Calu3 (cell line): ENCODE data around the gene BMI1. TPM values are rescaled to one million over a fixed set of nuclear protein-coding genes. Genes with fewer than 3 reads are reported as not detected.

Experiments
- BruUV-seq: library from RNA; stranded (reverse); fragments of 400-500 nt; replicated peaks from 2 replicates; lab custom pipeline; 2021; lab: Mats Ljungman, UMichigan
- CTCF ChIA-PET: fragments of 300-600 bp; sonication (Branson Sonifier 250); formaldehyde crosslinking; loops from one replicate; lab custom pipeline; 2022; ENCODE audit warnings: antibody characterized with exemption; lab: Charles Lee
- DNase-seq: peaks from one replicate; pipeline ENCODE4 v3.0.0; 2022
- H3K27ac Mint-ChIP-seq: one replicate; pipeline ENCODE4 v1.8.0; 2022; ENCODE audit warnings: mixed read lengths; ENCODE audit not compliant: unreplicated experiment
- H3K27me3 Mint-ChIP-seq: one replicate; pipeline ENCODE4 v1.8.0; 2022; ENCODE audit warnings: mixed read lengths; ENCODE audit not compliant: unreplicated experiment
- H3K36me3 Mint-ChIP-seq: one replicate; pipeline ENCODE4 v1.8.0; 2022; ENCODE audit warnings: mild to moderate bottlenecking, moderate library complexity, mixed read lengths; ENCODE audit not compliant: insufficient read depth, unreplicated experiment
- H3K4me1 Mint-ChIP-seq: one replicate; pipeline ENCODE4 v1.8.0; 2022; ENCODE audit warnings: mild to moderate bottlenecking, low read depth, mixed read lengths; ENCODE audit not compliant: unreplicated experiment
- H3K4me3 Mint-ChIP-seq: one replicate; pipeline ENCODE4 v1.8.0; 2022; ENCODE audit warnings: mild to moderate bottlenecking, low read depth, moderate library complexity, mixed read lengths; ENCODE audit not compliant: unreplicated experiment
- H3K9me3 Mint-ChIP-seq: one replicate; pipeline ENCODE4 v1.8.0; 2022; ENCODE audit warnings: low read depth, mixed read lengths; ENCODE audit not compliant: unreplicated experiment
- intact Hi-C: fragments of 100-400 bp; cut with micrococcal nuclease; formaldehyde crosslinking; loops from one replicate; pipeline ENCODE4 v1.10.0; 2022; ENCODE audit not compliant: unreplicated experiment
- total RNA-seq: library from RNA; stranded (reverse); gene quantifications from 2 replicates; pipeline ENCODE4 v1.2.3, GENCODE V29; 2022
- TF ChIP-seq, protein P1 (sequence below): fragments of 200-600 bp; IDR thresholded peaks from one replicate; pipeline ENCODE4 v1.8.0; 2022; ENCODE audit warnings: antibody characterized with exemption; ENCODE audit not compliant: unreplicated experiment

BMI1 gene
- total RNA-seq, 1 experiment from 2014 or later = 41.6 TPM

DNA sequence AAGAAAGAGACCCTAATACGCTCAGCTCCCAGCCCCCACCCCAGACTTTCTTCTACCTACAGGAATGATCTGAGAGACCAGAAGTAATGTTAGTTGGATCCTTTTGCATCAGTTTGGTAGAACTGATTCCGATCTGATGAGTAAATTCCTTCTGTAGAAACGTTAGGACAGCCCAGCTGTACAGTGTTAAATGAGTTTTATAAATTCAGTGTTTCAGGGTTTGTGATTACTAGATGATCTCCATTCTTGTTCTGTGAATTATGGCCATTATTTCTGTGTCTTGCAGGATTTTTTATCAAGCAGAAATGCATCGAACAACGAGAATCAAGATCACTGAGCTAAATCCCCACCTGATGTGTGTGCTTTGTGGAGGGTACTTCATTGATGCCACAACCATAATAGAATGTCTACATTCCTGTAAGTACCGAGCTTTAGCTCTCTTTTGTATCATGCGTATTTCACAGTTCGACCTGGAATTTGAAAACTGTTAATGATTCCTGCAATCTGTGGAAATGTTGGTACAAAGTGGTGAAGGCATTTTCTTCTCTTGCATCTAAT lies 5.3 kb downstream of the BMI1 start:
- no peak for DNase-seq
- TF ChIP-seq, protein P1, sequence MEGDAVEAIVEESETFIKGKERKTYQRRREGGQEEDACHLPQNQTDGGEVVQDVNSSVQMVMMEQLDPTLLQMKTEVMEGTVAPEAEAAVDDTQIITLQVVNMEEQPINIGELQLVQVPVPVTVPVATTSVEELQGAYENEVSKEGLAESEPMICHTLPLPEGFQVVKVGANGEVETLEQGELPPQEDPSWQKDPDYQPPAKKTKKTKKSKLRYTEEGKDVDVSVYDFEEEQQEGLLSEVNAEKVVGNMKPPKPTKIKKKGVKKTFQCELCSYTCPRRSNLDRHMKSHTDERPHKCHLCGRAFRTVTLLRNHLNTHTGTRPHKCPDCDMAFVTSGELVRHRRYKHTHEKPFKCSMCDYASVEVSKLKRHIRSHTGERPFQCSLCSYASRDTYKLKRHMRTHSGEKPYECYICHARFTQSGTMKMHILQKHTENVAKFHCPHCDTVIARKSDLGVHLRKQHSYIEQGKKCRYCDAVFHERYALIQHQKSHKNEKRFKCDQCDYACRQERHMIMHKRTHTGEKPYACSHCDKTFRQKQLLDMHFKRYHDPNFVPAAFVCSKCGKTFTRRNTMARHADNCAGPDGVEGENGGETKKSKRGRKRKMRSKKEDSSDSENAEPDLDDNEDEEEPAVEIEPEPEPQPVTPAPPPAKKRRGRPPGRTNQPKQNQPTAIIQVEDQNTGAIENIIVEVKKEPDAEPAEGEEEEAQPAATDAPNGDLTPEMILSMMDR = no peak
- intact Hi-C loops = loop anchor here (5.0 kb wide), 1 partner anchor 661 kb away; no protein-coding TSS in a partner anchor
- H3K9me3 Mint-ChIP-seq = no peaks in the 10 kb centered on the region
- H3K4me1 Mint-ChIP-seq = peaks cover 24% of the 10 kb centered on the region
- H3K27ac Mint-ChIP-seq = no peak overlapping the region
- BruUV-seq = no TSS peak
- CTCF ChIA-PET = interaction anchor here (0.8 kb wide), 1 partner anchor 14 kb away, joined by 3 read pairs; no protein-coding TSS in a partner anchor
- peak overlapping the region; percentile 78 for H3K4me3 Mint-ChIP-seq
- peaks cover 43% of the 10 kb centered on the region for H3K36me3 Mint-ChIP-seq
- H3K27me3 Mint-ChIP-seq = peaks cover 36% of the 10 kb centered on the region

DNA sequence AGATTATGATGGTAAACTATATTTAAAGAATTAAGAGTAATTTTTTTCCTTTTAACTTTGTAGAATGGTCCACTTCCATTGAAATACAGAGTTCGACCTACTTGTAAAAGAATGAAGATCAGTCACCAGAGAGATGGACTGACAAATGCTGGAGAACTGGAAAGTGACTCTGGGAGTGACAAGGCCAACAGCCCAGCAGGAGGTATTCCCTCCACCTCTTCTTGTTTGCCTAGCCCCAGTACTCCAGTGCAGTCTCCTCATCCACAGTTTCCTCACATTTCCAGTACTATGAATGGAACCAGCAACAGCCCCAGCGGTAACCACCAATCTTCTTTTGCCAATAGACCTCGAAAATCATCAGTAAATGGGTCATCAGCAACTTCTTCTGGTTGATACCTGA lies 8.3 kb downstream of the BMI1 start:
- no peak for DNase-seq
- TF ChIP-seq, protein P1 = no peak
- no TSS peak for BruUV-seq
- no peak overlapping the region for H3K27ac Mint-ChIP-seq
- peaks cover 16% of the 10 kb centered on the region for H3K4me1 Mint-ChIP-seq
- intact Hi-C loops = loop anchor here (5.0 kb wide), 1 partner anchor 658 kb away; no protein-coding TSS in a partner anchor
- no peak overlapping the region for H3K4me3 Mint-ChIP-seq
- H3K9me3 Mint-ChIP-seq = no peaks in the 10 kb centered on the region
- peaks cover 27% of the 10 kb centered on the region for H3K36me3 Mint-ChIP-seq
- CTCF ChIA-PET = no interaction called here
- peaks cover 13% of the 10 kb centered on the region for H3K27me3 Mint-ChIP-seq

DNA sequence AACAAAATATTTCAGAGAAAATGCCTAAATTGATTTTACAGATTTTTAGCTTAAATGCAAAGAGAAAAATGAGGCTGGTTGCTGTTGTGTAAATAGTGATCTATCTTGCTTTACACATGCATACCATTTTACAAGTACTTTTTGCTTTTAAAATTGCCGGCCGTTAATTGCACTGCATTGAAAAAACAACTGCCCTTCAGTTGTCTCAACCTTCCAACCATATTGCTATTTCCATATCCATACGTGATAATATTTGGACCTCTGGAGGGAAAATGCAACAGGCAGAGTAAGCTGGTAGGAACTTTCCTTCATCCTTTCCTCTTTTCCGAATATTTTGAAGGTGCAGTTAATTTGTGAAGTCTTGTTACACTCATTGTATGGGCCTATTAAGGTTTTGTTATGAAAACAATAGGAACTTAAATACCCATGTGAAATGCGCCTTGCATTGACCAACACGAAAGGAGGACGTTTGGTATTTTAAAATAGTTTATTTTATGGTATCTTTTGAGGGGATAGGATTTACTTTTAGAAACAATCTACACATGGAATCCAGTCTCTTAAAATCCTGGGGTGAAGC lies 11.3 kb downstream of the BMI1 start:
- Mint-ChIP-seq H3K4me3 (no peak overlapping the region), H3K9me3 (no peaks in the 10 kb centered on the region), H3K27ac (no peak overlapping the region), H3K36me3 (peaks cover 7% of the 10 kb centered on the region), H3K27me3 (peaks cover 4% of the 10 kb centered on the region), H3K4me1 (no peaks in the 10 kb centered on the region)
- no peak for DNase-seq
- CTCF ChIA-PET = no interaction called here
- no TSS peak for BruUV-seq
- intact Hi-C loops = no loop called here
- TF ChIP-seq, protein P1 = no peak

DNA sequence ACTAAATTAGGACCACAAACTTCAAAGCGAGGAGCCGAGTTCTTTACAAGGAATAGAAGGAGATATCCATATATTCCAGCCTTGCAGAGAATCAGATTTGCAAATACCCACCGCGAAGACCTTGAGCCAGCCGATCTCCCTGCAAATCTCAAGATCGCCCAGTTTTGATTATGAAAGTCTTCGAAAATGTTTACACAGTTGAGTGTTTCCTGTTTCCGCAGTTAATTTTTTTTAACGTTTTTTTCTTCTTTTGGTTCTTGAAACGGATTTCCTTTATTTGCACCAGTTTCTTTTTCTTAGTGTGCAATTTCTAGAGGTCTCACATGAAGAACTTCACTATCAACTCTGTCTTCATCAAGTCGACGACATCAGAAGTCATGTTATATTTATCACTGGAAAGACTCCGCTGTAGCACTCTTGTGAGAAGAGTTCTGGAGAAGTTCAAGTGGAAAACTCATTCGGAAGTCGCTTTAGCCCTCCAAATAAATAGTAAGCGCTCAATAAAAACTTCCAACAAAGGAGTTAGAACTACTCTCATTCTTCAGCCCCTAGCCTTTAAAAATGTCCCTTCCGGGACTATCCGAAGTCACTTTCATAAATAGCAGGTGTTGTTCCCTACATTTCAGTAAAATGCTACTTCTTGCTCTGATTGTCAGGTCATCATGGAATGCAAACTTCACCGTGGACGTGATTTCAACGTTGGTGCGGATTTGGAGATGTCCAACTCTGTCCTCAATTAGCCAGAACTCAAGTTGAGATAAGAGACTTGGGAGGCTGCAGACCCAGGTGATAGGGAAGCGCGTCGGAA lies 12.5 kb downstream of the BMI1 start:
- no peak overlapping the region for H3K27ac Mint-ChIP-seq

More for the DNA sequence above, 12.5 kb downstream of the BMI1 start:
- Mint-ChIP-seq H3K36me3 (peaks cover 7% of the 10 kb centered on the region), H3K4me3 (no peak overlapping the region), H3K4me1 (no peaks in the 10 kb centered on the region), H3K9me3 (no peaks in the 10 kb centered on the region), H3K27me3 (peaks cover 13% of the 10 kb centered on the region)
- intact Hi-C loops = no loop called here
- no TSS peak for BruUV-seq
- DNase-seq = no peak
- CTCF ChIA-PET = no interaction called here
- TF ChIP-seq, protein P1 = no peak
